Anterior cingulate cortex (tissue), 58 donors: ENCODE results near the gene KLF8.
"Not testable (repeated sequence)": the region's sequence is repeated elsewhere in the genome, so short reads cannot be mapped to it uniquely, and the experiment has no call there.

Experiments
- DNase-seq, 58 donors: peaks; one replicate each; lab custom pipeline; 2025; lab: John Stamatoyannopoulos, UW

The KLF8 gene

GRCh38 chrX:56232221-56233082, at the start of gene KLF8:
Gene KLF8, plus strand, starts transcription at chrX:56232356. Its CDS starts 979 bp downstream, at chrX:56233335.
- peak in 19 of 58 donors; percentile 0 to 19 (median 5) for DNase-seq

- DNase-seq: not testable (repeated sequence)
Measured at GRCh38 chrX:56206945-56207344, 25.2 kb upstream of the KLF8 start.

GRCh38 chrX:56211701-56212100, 20.5 kb upstream of the KLF8 start:
- DNase-seq: no peak

GRCh38 chrX:56216332-56216731, 15.8 kb upstream of the KLF8 start:
- no peak for DNase-seq

- DNase-seq: no peak
Measured at GRCh38 chrX:56219700-56220099, 12.5 kb upstream of the KLF8 start.

- no peak for DNase-seq
Measured at GRCh38 chrX:56221101-56221500, 11.1 kb upstream of the KLF8 start.

- DNase-seq: no peak
Measured at GRCh38 chrX:56222473-56223000, 9.6 kb upstream of the KLF8 start.

GRCh38 chrX:56226980-56227379, 5.2 kb upstream of the KLF8 start:
- no peak for DNase-seq

- DNase-seq: no peak
Measured at GRCh38 chrX:56228914-56229313, 3.2 kb upstream of the KLF8 start.

- DNase-seq: peak in 9 of 58 donors; percentile 0 to 8 (median 1)
Measured at GRCh38 chrX:56231537-56232090, 542 bp upstream of the KLF8 start.

- peak in 7 of 58 donors; percentile 1 to 10 (median 2) for DNase-seq
Measured at GRCh38 chrX:56233100-56233499, 944 bp downstream of the KLF8 start.

- peak in 26 of 58 donors; percentile 0 to 43 (median 6) for DNase-seq
Measured at GRCh38 chrX:56233682-56234081, 1.5 kb downstream of the KLF8 start.

- DNase-seq: peak in 27 of 58 donors; percentile 0 to 53 (median 10)
Measured at GRCh38 chrX:56248492-56248891, 16.3 kb downstream of the KLF8 start.

- DNase-seq: no peak
Measured at GRCh38 chrX:56253832-56254703, 21.9 kb downstream of the KLF8 start.

- no peak for DNase-seq
Measured at GRCh38 chrX:56268888-56269287, 36.7 kb downstream of the KLF8 start.

- DNase-seq: no peak
Measured at GRCh38 chrX:56278692-56279091, 46.5 kb downstream of the KLF8 start.

- no peak for DNase-seq
Measured at GRCh38 chrX:56279863-56280262, 47.7 kb downstream of the KLF8 start.

GRCh38 chrX:56281789-56282188, 49.6 kb downstream of the KLF8 start:
- peak in 2 of 58 donors; percentile 7 to 12 for DNase-seq

GRCh38 chrX:56284269-56284668, 52.1 kb downstream of the KLF8 start:
- DNase-seq: no peak

- no peak for DNase-seq
Measured at GRCh38 chrX:56288608-56289007, 56.5 kb downstream of the KLF8 start.

- no peak for DNase-seq
Measured at GRCh38 chrX:56289449-56289848, 57.3 kb downstream of the KLF8 start.
